ENCODE measurements around the gene SNTB2.
"Not testable (repeated sequence)": the region's sequence is repeated elsewhere in the genome, so short reads cannot be mapped to it uniquely, and the experiment has no call there.

The SNTB2 gene

GRCh38 chr16:69237296-69237695 is 50.3 kb downstream of the SNTB2 start:
- Mint-ChIP-seq H3K36me3 (ENCODE audit: low read depth) (no peaks in the 10 kb centered on the region), H3K27ac (no peak overlapping the region)

DNA sequence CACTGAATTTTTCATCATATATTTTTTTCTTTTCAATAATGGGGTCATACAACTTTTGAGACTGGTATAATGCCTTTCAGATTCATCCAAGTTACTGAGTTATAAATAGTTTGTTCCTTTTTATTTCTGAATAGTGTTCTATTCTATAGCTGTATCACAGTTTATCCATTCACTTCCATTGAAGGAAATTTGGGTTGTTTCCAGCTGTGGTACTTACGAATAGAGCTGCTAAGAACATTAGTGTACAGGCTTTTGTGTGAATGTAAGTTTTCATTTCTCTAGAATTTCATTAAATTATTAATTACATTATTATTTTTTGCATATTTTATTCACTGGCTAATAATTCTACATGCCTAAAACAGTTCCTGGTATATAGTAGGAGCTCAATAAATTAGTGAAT is 52.9 kb downstream of the SNTB2 start:
- Mint-ChIP-seq H3K4me3 (no peak overlapping the region), H3K36me3 (ENCODE audit: low read depth) (no peaks in the 10 kb centered on the region), H3K27ac (no peak overlapping the region), H3K4me1 (ENCODE audit: low read depth) (peaks cover 3% of the 10 kb centered on the region), H3K27me3 (ENCODE audit: low read depth) (no peaks in the 10 kb centered on the region), H3K9me3 (no peaks in the 10 kb centered on the region)

More at GRCh38 chr16:69237296-69237695, 50.3 kb downstream of the SNTB2 start:
- H3K4me1 Mint-ChIP-seq (ENCODE audit: low read depth): peaks cover 3% of the 10 kb centered on the region
- H3K4me3 Mint-ChIP-seq: no peak overlapping the region
- H3K27me3 Mint-ChIP-seq (ENCODE audit: low read depth): no peaks in the 10 kb centered on the region
- H3K9me3 Mint-ChIP-seq: no peaks in the 10 kb centered on the region

- Mint-ChIP-seq H3K4me3 (no peak overlapping the region), H3K36me3 (ENCODE audit: low read depth) (no peaks in the 10 kb centered on the region), H3K4me1 (ENCODE audit: low read depth) (peaks cover under 1% of the 10 kb centered on the region), H3K9me3 (no peaks in the 10 kb centered on the region), H3K27ac (no peak overlapping the region), H3K27me3 (ENCODE audit: low read depth) (no peaks in the 10 kb centered on the region)
Measured at GRCh38 chr16:69240331-69240730, 53.4 kb downstream of the SNTB2 start.

GRCh38 chr16:69241926-69242325 is 55.0 kb downstream of the SNTB2 start:
- no peak overlapping the region for H3K27ac Mint-ChIP-seq
- H3K4me1 Mint-ChIP-seq (ENCODE audit: low read depth): no peaks in the 10 kb centered on the region

GRCh38 chr16:69243479-69243878 is 56.5 kb downstream of the SNTB2 start:
- Mint-ChIP-seq H3K36me3 (ENCODE audit: low read depth) (peaks cover 4% of the 10 kb centered on the region), H3K9me3 (no peaks in the 10 kb centered on the region), H3K27ac (no peak overlapping the region), H3K4me3 (no peak overlapping the region), H3K4me1 (ENCODE audit: low read depth) (no peaks in the 10 kb centered on the region), H3K27me3 (ENCODE audit: low read depth) (no peaks in the 10 kb centered on the region)

More at GRCh38 chr16:69241926-69242325, 55.0 kb downstream of the SNTB2 start:
- Mint-ChIP-seq H3K36me3 (ENCODE audit: low read depth) (peaks cover 4% of the 10 kb centered on the region), H3K9me3 (no peaks in the 10 kb centered on the region), H3K27me3 (ENCODE audit: low read depth) (no peaks in the 10 kb centered on the region), H3K4me3 (no peak overlapping the region)

DNA sequence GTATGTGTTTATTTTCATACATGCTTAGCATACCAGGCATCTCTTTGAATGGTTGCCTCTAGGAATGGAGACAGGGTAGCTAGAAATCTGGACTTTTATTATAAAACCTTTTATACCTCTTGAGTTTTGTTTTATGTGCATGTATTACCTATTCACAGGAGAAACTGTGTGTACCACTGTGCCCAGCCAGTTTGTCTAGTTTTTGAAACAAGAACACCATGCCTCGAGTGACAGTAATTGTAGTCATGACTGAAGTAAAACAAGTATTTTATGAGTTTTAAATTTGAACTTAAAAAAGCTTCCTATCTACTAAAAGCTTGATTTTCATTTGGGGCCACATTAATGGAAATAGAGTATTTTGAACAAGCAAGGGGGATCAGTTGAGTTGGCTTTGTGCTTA is 57.4 kb downstream of the SNTB2 start:
- Mint-ChIP-seq H3K27ac (no peak overlapping the region), H3K4me3 (no peak overlapping the region), H3K4me1 (ENCODE audit: low read depth) (no peaks in the 10 kb centered on the region), H3K9me3 (no peaks in the 10 kb centered on the region), H3K27me3 (ENCODE audit: low read depth) (no peaks in the 10 kb centered on the region), H3K36me3 (ENCODE audit: low read depth) (peaks cover 4% of the 10 kb centered on the region)

GRCh38 chr16:69250081-69250480 is 63.1 kb downstream of the SNTB2 start:
- H3K27ac Mint-ChIP-seq: no peak overlapping the region
- H3K9me3 Mint-ChIP-seq: no peaks in the 10 kb centered on the region
- no peak overlapping the region for H3K4me3 Mint-ChIP-seq
- H3K27me3 Mint-ChIP-seq (ENCODE audit: low read depth): no peaks in the 10 kb centered on the region
- peaks cover 4% of the 10 kb centered on the region for H3K4me1 Mint-ChIP-seq (ENCODE audit: low read depth)
- peaks cover 4% of the 10 kb centered on the region for H3K36me3 Mint-ChIP-seq (ENCODE audit: low read depth)

DNA sequence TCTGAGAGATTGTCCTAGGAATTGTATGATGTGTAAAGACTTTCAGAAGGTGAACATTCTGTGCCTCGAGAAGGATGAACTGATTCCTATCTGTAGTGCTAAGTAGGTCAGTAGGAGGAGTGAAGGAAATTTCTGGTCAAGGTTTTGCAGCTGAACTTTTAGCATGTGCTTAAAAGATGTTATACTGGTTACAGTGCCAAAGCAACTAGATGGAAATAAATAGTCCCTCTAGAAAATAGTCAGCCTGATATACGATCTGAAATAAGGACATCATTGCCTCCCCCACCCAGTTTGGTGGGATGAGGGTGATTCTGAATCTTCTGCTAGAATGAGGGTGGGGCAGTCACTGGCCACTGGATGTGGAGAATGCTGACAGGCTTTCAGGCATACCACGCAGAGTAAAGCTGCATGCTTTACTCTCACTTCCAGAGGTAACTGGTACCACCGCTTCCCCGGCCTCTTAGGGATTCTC is 66.9 kb downstream of the SNTB2 start:
- no peak overlapping the region for H3K4me3 Mint-ChIP-seq
- no peaks in the 10 kb centered on the region for H3K36me3 Mint-ChIP-seq (ENCODE audit: low read depth)
- H3K27me3 Mint-ChIP-seq (ENCODE audit: low read depth): no peaks in the 10 kb centered on the region
- peaks cover 4% of the 10 kb centered on the region for H3K4me1 Mint-ChIP-seq (ENCODE audit: low read depth)
- no peak overlapping the region for H3K27ac Mint-ChIP-seq
- no peaks in the 10 kb centered on the region for H3K9me3 Mint-ChIP-seq

GRCh38 chr16:69259428-69259764 is 72.4 kb downstream of the SNTB2 start:
- H3K27ac Mint-ChIP-seq; H3K4me1 Mint-ChIP-seq (ENCODE audit: low read depth); H3K4me3 Mint-ChIP-seq; H3K27me3 Mint-ChIP-seq (ENCODE audit: low read depth); H3K36me3 Mint-ChIP-seq (ENCODE audit: low read depth); H3K9me3 Mint-ChIP-seq: not testable (repeated sequence)

- Mint-ChIP-seq H3K36me3 (ENCODE audit: low read depth) (peaks cover 11% of the 10 kb centered on the region), H3K27me3 (ENCODE audit: low read depth) (no peaks in the 10 kb centered on the region), H3K4me1 (ENCODE audit: low read depth) (peaks cover 3% of the 10 kb centered on the region), H3K9me3 (no peaks in the 10 kb centered on the region), H3K4me3 (no peak overlapping the region), H3K27ac (no peak overlapping the region)
Measured at GRCh38 chr16:69260019-69260418, 73.1 kb downstream of the SNTB2 start.

DNA sequence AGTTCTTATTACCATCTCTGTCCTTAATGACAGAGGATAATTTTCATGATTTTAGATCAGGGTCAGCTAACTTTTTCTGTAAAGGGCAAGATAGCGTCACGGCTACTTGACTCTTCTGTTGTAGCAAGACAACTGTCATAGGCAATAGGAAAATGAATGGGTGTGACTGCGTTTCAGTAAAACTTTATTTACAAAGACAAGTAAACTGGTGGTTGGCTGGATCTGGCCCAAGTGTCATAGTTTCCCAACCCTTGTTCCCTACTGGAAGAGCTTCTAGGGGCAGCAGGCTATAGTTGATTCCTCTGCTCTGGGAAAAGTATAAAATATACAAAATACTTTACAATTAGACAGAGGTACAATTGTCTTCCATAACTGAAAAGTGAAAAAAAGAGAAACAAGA is 73.5 kb downstream of the SNTB2 start:
- no peak overlapping the region for H3K27ac Mint-ChIP-seq

DNA sequence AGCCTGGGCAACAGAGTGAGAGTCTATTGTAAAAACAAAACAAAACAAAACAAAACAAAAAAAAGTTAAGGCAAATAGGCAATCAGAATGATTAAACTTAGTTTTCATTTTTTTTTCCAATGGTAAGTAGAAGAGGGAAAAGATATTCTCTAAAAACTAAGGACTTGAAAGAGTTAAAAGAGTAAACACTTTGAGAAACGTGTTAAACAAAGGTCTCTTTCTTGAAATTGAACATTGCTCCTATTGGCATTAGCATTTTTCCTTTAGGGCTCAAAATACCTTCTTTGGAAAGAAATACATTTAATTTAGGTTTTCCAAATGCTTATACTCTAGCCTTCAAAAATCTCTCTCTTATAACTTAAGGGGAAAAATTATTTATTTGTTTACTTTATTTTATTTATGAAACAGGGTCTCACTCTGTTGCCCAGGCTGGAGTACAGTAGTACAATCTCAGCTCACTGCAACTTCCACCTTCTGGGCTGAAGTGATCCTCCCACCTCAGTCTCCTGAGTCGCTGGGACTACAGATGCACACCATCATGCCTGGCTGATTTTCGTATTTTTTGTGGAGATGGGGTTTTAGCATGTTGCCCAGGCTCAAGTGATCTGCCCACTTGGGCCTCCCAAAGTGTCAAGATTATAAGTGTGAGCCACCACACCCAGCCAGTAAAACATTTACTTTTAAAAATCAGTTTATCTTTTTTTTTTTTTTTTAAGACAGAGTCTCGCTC is 79.5 kb downstream of the SNTB2 start:
- no peak overlapping the region for H3K27ac Mint-ChIP-seq

More for the DNA sequence above, 73.5 kb downstream of the SNTB2 start:
- Mint-ChIP-seq H3K4me3 (no peak overlapping the region), H3K36me3 (ENCODE audit: low read depth) (peaks cover 11% of the 10 kb centered on the region), H3K27me3 (ENCODE audit: low read depth) (no peaks in the 10 kb centered on the region), H3K4me1 (ENCODE audit: low read depth) (peaks cover 3% of the 10 kb centered on the region), H3K9me3 (no peaks in the 10 kb centered on the region)

GRCh38 chr16:69267633-69268032 is 80.7 kb downstream of the SNTB2 start:
- H3K27me3 Mint-ChIP-seq (ENCODE audit: low read depth): no peaks in the 10 kb centered on the region
- no peaks in the 10 kb centered on the region for H3K9me3 Mint-ChIP-seq
- H3K36me3 Mint-ChIP-seq (ENCODE audit: low read depth): peaks cover 12% of the 10 kb centered on the region
- peaks cover 1% of the 10 kb centered on the region for H3K4me1 Mint-ChIP-seq (ENCODE audit: low read depth)
- H3K27ac Mint-ChIP-seq: no peak overlapping the region
- no peak overlapping the region for H3K4me3 Mint-ChIP-seq

More for the DNA sequence above, 79.5 kb downstream of the SNTB2 start:
- no peaks in the 10 kb centered on the region for H3K27me3 Mint-ChIP-seq (ENCODE audit: low read depth)
- no peaks in the 10 kb centered on the region for H3K9me3 Mint-ChIP-seq
- H3K4me1 Mint-ChIP-seq (ENCODE audit: low read depth): peaks cover 1% of the 10 kb centered on the region
- peaks cover 10% of the 10 kb centered on the region for H3K36me3 Mint-ChIP-seq (ENCODE audit: low read depth)
- no peak overlapping the region for H3K4me3 Mint-ChIP-seq

- Mint-ChIP-seq H3K27ac (no peak overlapping the region), H3K36me3 (ENCODE audit: low read depth) (peaks cover 12% of the 10 kb centered on the region), H3K4me3 (no peak overlapping the region)
Measured at GRCh38 chr16:69270395-69270794, 83.4 kb downstream of the SNTB2 start.

DNA sequence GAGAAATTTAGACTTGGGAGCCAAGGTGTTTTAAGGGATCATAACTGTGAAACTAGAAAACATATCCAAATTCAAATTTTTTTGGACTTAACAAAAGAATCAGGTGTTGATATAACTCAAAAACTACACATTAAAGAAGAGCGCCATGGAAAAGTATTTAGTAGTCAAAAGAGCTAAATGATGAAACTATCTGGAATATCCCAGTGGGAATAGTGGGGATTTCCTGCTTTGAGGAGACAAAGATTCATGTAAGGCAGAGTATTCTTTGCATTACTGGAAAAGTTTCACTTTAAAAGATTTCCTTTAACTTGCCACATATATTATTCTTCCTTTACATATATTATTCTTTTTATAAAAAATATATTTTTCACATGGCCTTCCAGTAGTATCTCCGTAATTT is 83.9 kb downstream of the SNTB2 start:
- H3K4me1 Mint-ChIP-seq (ENCODE audit: low read depth): peaks cover 1% of the 10 kb centered on the region
- H3K9me3 Mint-ChIP-seq: no peaks in the 10 kb centered on the region
- no peaks in the 10 kb centered on the region for H3K27me3 Mint-ChIP-seq (ENCODE audit: low read depth)
- H3K4me3 Mint-ChIP-seq: no peak overlapping the region
- H3K36me3 Mint-ChIP-seq (ENCODE audit: low read depth): peaks cover 12% of the 10 kb centered on the region
- no peak overlapping the region for H3K27ac Mint-ChIP-seq

More at GRCh38 chr16:69270395-69270794, 83.4 kb downstream of the SNTB2 start:
- Mint-ChIP-seq H3K9me3 (no peaks in the 10 kb centered on the region), H3K27me3 (ENCODE audit: low read depth) (no peaks in the 10 kb centered on the region), H3K4me1 (ENCODE audit: low read depth) (peaks cover 1% of the 10 kb centered on the region)

All from T-helper 1 cell treated with Interleukin-12 subunit alpha and Interleukin-12 subunit beta and Interleukin-4 antibody, amounts not matched to agents 30 μg/mL and 1 μg/mL, for 36 hours (primary cell).